Coronary artery (tissue), 2 donors: ENCODE measurements around the gene QKI.

Source experiments
- DNase-seq: peaks from one replicate; pipeline ENCODE4 v3.0.0-alpha.2; 2017; ENCODE audit warnings: low spot score
- H3K27ac ChIP-seq, 2 donors: fragments of 200-600 bp; sonication (generic); one replicate each; pipeline ENCODE4 v1.5.1; 2016 to 2019
- H3K4me3 ChIP-seq: fragments of 200-600 bp; sonication (generic); 2 replicates; pipeline ENCODE4 v1.5.1; 2016; ENCODE audit warnings: mild to moderate bottlenecking, moderate library complexity
- CTCF ChIP-seq: fragments of 200-600 bp; sonication (generic); IDR thresholded peaks from one replicate; pipeline ENCODE4 v1.5.1; 2019; ENCODE audit warnings: antibody characterized with exemption

QKI gene

GRCh38 chr6:163559661-163560060, 145.1 kb downstream of the QKI start:
- no peak for TF ChIP-seq CTCF
- Histone ChIP-seq H3K27ac (no peak overlapping the region), H3K4me3 (no peak overlapping the region)
- no peak for DNase-seq

- no peak for DNase-seq
- no peak overlapping the region for H3K27ac ChIP-seq
- no peak overlapping the region for H3K4me3 ChIP-seq
- no peak for TF ChIP-seq CTCF
These were observed 148.8 kb downstream of the QKI start for GRCh38 chr6:163563318-163563717.

GRCh38 chr6:163564534-163564933, 150.0 kb downstream of the QKI start:
- Histone ChIP-seq H3K27ac (no peak overlapping the region), H3K4me3 (no peak overlapping the region)
- no peak for DNase-seq
- TF ChIP-seq CTCF: no peak

GRCh38 chr6:163565140-163565539, 150.6 kb downstream of the QKI start:
- Histone ChIP-seq H3K4me3 (no peak overlapping the region), H3K27ac (no peak overlapping the region)
- no peak for TF ChIP-seq CTCF
- no peak for DNase-seq

GRCh38 chr6:163566056-163566455, 151.5 kb downstream of the QKI start:
- TF ChIP-seq CTCF: no peak
- Histone ChIP-seq H3K27ac (no peak overlapping the region), H3K4me3 (no peak overlapping the region)
- no peak for DNase-seq

GRCh38 chr6:163568275-163568674, 153.8 kb downstream of the QKI start:
- no peak for TF ChIP-seq CTCF

GRCh38 chr6:163570579-163571231, 156.2 kb downstream of the QKI start:
- Histone ChIP-seq H3K4me3 (no peak overlapping the region), H3K27ac (no peak overlapping the region)
- DNase-seq: no peak
- no peak for TF ChIP-seq CTCF

More at GRCh38 chr6:163568275-163568674, 153.8 kb downstream of the QKI start:
- no peak for DNase-seq
- Histone ChIP-seq H3K27ac (no peak overlapping the region), H3K4me3 (no peak overlapping the region)
